ENCODE measurements around the gene SOD1. TPM values are rescaled to one million over a fixed set of nuclear protein-coding genes. Genes with fewer than 3 reads are reported as not detected.
A peak's percentile ranks its signal among the peaks of the same experiment; 100 is the strongest.

SOD1 gene
- total and polyA plus RNA-seq, 5 donors from 2014 or later, result 164 to 914 (median 843) TPM

DNA sequence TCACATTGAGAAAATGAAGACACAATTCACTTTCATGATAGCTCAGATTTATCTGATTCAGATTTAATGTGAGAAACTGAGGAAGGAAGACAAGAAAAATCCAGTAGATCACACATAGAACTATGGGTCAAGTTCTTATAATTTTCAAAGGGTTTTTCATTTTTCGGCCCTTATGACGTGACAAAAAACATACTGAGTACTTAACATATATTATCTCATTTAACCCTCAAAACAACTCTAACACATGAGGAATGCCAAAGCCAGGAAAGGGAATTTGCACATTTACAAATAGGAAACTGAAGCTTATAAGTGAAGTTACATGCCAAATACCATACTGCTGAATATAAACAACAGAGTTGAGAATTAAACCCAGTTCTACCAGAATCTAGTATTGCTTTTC is 27.6 kb downstream of the SOD1 start:
- no peak overlapping the region for H3K27ac ChIP-seq (ENCODE audit: insufficient read depth, low read length, poor library complexity, severe bottlenecking)
- peaks cover 54% of the 10 kb centered on the region for H3K36me3 Mint-ChIP-seq
- H3K9me3 Mint-ChIP-seq, result no peaks in the 10 kb centered on the region
- H3K27ac Mint-ChIP-seq, result no peak overlapping the region
- DNase-seq, result no peak
- no peaks in the 10 kb centered on the region for H3K9me3 ChIP-seq (ENCODE audit: control insufficient read depth in 2 of 2, low read length in 2 of 2)
- no peaks in the 10 kb centered on the region for H3K27me3 Mint-ChIP-seq
- no peak for ATAC-seq (ENCODE audit: low read depth in 2 of 2)
- no peak overlapping the region for H3K4me3 Mint-ChIP-seq
- no peaks in the 10 kb centered on the region for H3K27me3 ChIP-seq (ENCODE audit: control insufficient read depth, insufficient read depth, low read length)
- peaks cover 0 to 16% (median 4%) of the 10 kb centered on the region in 4 donors for H3K4me1 Mint-ChIP-seq
- no peak overlapping the region for H3K4me3 ChIP-seq (ENCODE audit: low read depth, low read length)
- H3K36me3 ChIP-seq (ENCODE audit: control insufficient read depth, insufficient read depth, low read length), result peaks cover 91% of the 10 kb centered on the region
- no peaks in the 10 kb centered on the region for H3K4me1 ChIP-seq (ENCODE audit: control insufficient read depth, insufficient read depth, low read length, poor library complexity, severe bottlenecking)

DNA sequence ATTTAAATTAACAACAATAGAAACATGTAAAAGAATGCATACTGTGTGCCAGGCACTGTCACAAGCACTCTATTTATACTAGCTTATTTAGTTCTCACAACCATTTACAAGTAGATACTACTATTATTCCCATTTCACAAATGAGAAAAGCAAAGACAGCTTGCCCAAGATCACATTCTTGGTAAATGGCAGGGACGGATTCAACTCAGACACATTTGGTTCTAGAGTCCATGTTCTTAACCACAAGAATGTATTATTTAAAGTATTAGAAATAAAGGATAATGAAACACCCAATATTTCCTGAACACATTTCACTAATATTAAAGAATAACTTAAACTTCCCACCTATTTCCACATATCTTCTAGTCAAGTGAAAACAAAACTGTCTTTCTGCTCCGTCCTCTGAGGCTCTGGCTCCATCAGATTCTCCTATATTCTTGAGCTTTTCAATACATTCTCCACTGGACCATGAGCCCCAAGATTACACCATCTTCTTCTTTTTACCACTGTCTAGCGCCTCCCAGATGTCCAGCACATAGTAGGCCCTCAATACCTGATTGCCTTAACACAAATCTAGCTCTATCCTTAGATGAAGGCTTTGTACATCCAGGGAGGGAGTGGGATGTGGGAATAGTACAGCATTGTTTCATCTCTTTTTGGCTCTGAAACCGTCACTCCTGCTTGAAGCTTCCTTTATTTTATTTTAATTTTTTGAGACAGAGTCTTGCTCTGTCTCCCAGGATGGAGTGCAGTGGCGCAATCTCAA is 29.3 kb downstream of the SOD1 start:
- peaks cover 52% of the 10 kb centered on the region for H3K36me3 Mint-ChIP-seq
- no peaks in the 10 kb centered on the region for H3K27me3 Mint-ChIP-seq
- H3K4me3 ChIP-seq (ENCODE audit: low read depth, low read length), result no peak overlapping the region
- no peaks in the 10 kb centered on the region for H3K27me3 ChIP-seq (ENCODE audit: control insufficient read depth, insufficient read depth, low read length)
- no peaks in the 10 kb centered on the region for H3K9me3 ChIP-seq (ENCODE audit: control insufficient read depth in 2 of 2, low read length in 2 of 2)
- H3K27ac ChIP-seq (ENCODE audit: insufficient read depth, low read length, poor library complexity, severe bottlenecking), result no peak overlapping the region
- no peaks in the 10 kb centered on the region for H3K4me1 ChIP-seq (ENCODE audit: control insufficient read depth, insufficient read depth, low read length, poor library complexity, severe bottlenecking)
- H3K4me3 Mint-ChIP-seq, result no peak overlapping the region
- peak overlapping the region in 1 of 3 donors; percentile 50 for H3K27ac Mint-ChIP-seq
- H3K36me3 ChIP-seq (ENCODE audit: control insufficient read depth, insufficient read depth, low read length), result peaks cover 93% of the 10 kb centered on the region
- H3K4me1 Mint-ChIP-seq, result peaks cover 0 to 11% (median 2%) of the 10 kb centered on the region in 4 donors
- DNase-seq (no peak), ATAC-seq (ENCODE audit: low read depth in 2 of 2) (no peak)
- H3K9me3 Mint-ChIP-seq, result no peaks in the 10 kb centered on the region

DNA sequence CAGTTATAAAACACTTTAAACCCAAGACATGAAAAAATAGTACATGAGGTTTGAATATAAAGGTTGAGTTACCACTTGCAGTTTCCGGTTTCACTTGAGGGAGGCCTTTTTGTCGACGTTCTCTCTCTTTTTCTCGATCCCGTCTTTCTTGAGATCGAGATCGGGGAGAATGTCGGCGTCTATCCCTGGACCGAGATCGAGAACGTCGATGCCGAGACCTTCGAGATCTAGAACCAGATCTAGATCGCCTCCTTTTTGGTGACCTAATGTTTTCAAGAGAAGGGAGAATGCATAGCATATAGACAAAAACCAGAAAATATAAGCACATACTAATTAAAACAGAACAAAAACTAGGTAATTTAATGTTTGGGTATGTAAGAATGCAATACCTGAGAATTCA is 33.7 kb downstream of the SOD1 start:
- no peaks in the 10 kb centered on the region for H3K9me3 ChIP-seq (ENCODE audit: control insufficient read depth in 2 of 2, low read length in 2 of 2)
- no peak for DNase-seq
- no peak overlapping the region for H3K4me3 ChIP-seq (ENCODE audit: low read depth, low read length)
- ATAC-seq (ENCODE audit: low read depth in 2 of 2), result no peak
- H3K36me3 Mint-ChIP-seq, result peaks cover 42% of the 10 kb centered on the region
- H3K4me1 Mint-ChIP-seq, result peaks cover 0 to 8% (median 5%) of the 10 kb centered on the region in 4 donors
- no peaks in the 10 kb centered on the region for H3K9me3 Mint-ChIP-seq
- H3K27me3 ChIP-seq (ENCODE audit: control insufficient read depth, insufficient read depth, low read length), result no peaks in the 10 kb centered on the region
- no peaks in the 10 kb centered on the region for H3K4me1 ChIP-seq (ENCODE audit: control insufficient read depth, insufficient read depth, low read length, poor library complexity, severe bottlenecking)
- no peaks in the 10 kb centered on the region for H3K27me3 Mint-ChIP-seq
- no peak overlapping the region for H3K27ac Mint-ChIP-seq
- H3K36me3 ChIP-seq (ENCODE audit: control insufficient read depth, insufficient read depth, low read length), result peaks cover 93% of the 10 kb centered on the region
- no peak overlapping the region for H3K27ac ChIP-seq (ENCODE audit: insufficient read depth, low read length, poor library complexity, severe bottlenecking)
- H3K4me3 Mint-ChIP-seq, result no peak overlapping the region

DNA sequence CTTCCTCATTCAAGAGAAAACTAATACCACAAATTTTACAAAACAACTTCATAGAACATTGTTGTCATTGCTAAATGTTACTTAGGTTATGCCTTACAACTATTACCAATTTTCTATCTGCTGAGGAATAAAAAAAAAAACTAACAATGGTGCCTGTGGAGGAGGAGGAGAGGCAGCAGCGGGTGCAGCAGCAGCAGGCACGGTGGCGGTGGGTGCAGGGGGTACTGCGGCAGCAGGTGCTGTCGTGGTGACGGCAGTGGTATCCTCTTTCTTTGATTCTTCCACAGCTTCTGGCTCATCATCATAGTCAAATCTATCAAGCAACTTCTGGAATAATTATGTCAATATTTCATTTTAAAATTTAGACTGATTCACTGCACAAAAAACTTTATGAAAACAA is 36.9 kb downstream of the SOD1 start:
- H3K27me3 ChIP-seq (ENCODE audit: control insufficient read depth, insufficient read depth, low read length), result no peaks in the 10 kb centered on the region
- H3K4me1 ChIP-seq (ENCODE audit: control insufficient read depth, insufficient read depth, low read length, poor library complexity, severe bottlenecking), result no peaks in the 10 kb centered on the region
- no peak overlapping the region for H3K4me3 ChIP-seq (ENCODE audit: low read depth, low read length)
- ATAC-seq (ENCODE audit: low read depth in 2 of 2), result no peak
- DNase-seq, result no peak
- H3K36me3 Mint-ChIP-seq, result peaks cover 42% of the 10 kb centered on the region
- no peak overlapping the region for H3K4me3 Mint-ChIP-seq
- no peaks in the 10 kb centered on the region for H3K27me3 Mint-ChIP-seq
- peaks cover 0 to 10% (median 6%) of the 10 kb centered on the region in 4 donors for H3K4me1 Mint-ChIP-seq
- no peaks in the 10 kb centered on the region for H3K9me3 Mint-ChIP-seq
- H3K27ac Mint-ChIP-seq, result peak overlapping the region in 1 of 3 donors; percentile 73
- no peaks in the 10 kb centered on the region for H3K9me3 ChIP-seq (ENCODE audit: control insufficient read depth in 2 of 2, low read length in 2 of 2)
- peaks cover 91% of the 10 kb centered on the region for H3K36me3 ChIP-seq (ENCODE audit: control insufficient read depth, insufficient read depth, low read length)
- H3K27ac ChIP-seq (ENCODE audit: insufficient read depth, low read length, poor library complexity, severe bottlenecking), result no peak overlapping the region

DNA sequence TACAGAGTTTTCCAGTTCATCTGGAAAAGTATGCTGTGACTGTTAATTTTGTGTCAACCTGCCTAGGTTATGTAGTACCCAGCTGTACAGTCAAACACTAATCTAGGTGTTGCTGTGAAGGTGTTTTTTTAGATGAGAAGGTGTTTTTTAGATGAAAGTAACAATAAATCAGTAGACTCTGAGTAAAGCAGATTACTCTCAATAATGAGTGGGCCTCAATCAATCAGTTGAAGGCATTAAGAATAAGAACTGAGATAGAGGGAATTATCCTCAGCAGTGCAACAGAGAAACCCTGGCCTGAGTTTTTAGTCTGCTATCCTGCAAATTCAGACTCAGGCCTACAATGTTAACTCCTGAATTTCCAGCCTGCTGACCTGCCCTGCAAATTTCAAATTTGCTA is 39.0 kb downstream of the SOD1 start:
- Mint-ChIP-seq H3K4me1 (peaks cover 3 to 12% (median 8%) of the 10 kb centered on the region in 4 donors), H3K27ac (no peak overlapping the region), H3K4me3 (no peak overlapping the region), H3K36me3 (peaks cover 47% of the 10 kb centered on the region), H3K27me3 (no peaks in the 10 kb centered on the region), H3K9me3 (no peaks in the 10 kb centered on the region)
- no peaks in the 10 kb centered on the region for H3K9me3 ChIP-seq (ENCODE audit: control insufficient read depth in 2 of 2, low read length in 2 of 2)
- ATAC-seq (ENCODE audit: low read depth in 2 of 2) (no peak), DNase-seq (no peak)
- H3K27ac ChIP-seq (ENCODE audit: insufficient read depth, low read length, poor library complexity, severe bottlenecking), result peak overlapping the region; percentile 28
- H3K4me1 ChIP-seq (ENCODE audit: control insufficient read depth, insufficient read depth, low read length, poor library complexity, severe bottlenecking), result no peaks in the 10 kb centered on the region
- H3K4me3 ChIP-seq (ENCODE audit: low read depth, low read length), result no peak overlapping the region
- H3K27me3 ChIP-seq (ENCODE audit: control insufficient read depth, insufficient read depth, low read length), result no peaks in the 10 kb centered on the region
- peaks cover 89% of the 10 kb centered on the region for H3K36me3 ChIP-seq (ENCODE audit: control insufficient read depth, insufficient read depth, low read length)

DNA sequence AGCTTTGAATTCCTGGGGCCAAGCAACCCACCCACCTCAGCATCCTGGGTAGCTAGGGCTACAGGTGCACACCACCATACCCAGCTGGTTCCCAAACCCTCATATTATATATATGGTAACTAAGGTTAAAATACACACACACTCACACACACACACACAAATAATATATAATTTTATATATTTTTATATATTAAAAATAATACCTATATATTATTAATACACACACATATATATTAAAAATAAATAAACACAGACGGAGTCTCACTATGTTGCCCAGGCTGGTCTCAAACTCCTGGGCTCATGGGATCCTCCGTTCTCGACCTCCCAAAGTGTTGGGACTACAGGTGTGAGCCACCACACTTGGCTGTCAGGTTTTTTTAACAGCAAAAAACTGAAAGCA is 40.5 kb downstream of the SOD1 start:
- H3K4me1 ChIP-seq (ENCODE audit: control insufficient read depth, insufficient read depth, low read length, poor library complexity, severe bottlenecking), result no peaks in the 10 kb centered on the region
- DNase-seq (no peak), ATAC-seq (ENCODE audit: low read depth in 2 of 2) (no peak)
- no peak overlapping the region for H3K27ac ChIP-seq (ENCODE audit: insufficient read depth, low read length, poor library complexity, severe bottlenecking)
- no peak overlapping the region for H3K4me3 ChIP-seq (ENCODE audit: low read depth, low read length)
- H3K9me3 Mint-ChIP-seq, result no peaks in the 10 kb centered on the region
- H3K27me3 Mint-ChIP-seq, result no peaks in the 10 kb centered on the region
- H3K36me3 ChIP-seq (ENCODE audit: control insufficient read depth, insufficient read depth, low read length), result peaks cover 73% of the 10 kb centered on the region
- peaks cover 49% of the 10 kb centered on the region for H3K36me3 Mint-ChIP-seq
- no peak overlapping the region for H3K4me3 Mint-ChIP-seq
- H3K27me3 ChIP-seq (ENCODE audit: control insufficient read depth, insufficient read depth, low read length), result no peaks in the 10 kb centered on the region
- no peak overlapping the region for H3K27ac Mint-ChIP-seq
- H3K9me3 ChIP-seq (ENCODE audit: control insufficient read depth in 2 of 2, low read length in 2 of 2), result no peaks in the 10 kb centered on the region
- peaks cover 9 to 20% (median 14%) of the 10 kb centered on the region in 4 donors for H3K4me1 Mint-ChIP-seq

DNA sequence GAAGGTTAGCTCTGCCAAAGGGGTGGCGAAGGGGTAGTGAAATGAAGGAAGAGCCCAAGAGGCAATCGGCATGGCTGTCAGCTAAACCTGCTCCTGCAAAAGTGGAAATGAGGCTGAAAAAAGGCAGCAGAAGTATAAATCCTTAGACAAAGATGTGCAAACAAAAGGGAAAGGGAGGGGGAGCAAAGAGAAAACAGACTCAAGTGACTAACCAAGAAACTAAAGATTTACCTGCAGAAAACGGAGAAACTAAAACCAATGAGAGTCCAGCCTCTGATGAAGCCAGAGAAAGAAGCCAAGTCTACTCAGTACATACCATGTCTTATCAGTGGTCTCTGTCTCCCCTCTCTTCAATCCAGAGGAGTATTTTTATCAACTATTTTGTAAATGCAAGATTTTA is 47.1 kb downstream of the SOD1 start:
- Histone ChIP-seq H3K27me3 (ENCODE audit: control insufficient read depth, insufficient read depth, low read length) (no peaks in the 10 kb centered on the region), H3K4me1 (ENCODE audit: control insufficient read depth, insufficient read depth, low read length, poor library complexity, severe bottlenecking) (peaks cover 16% of the 10 kb centered on the region), H3K9me3 (ENCODE audit: control insufficient read depth in 2 of 2, low read length in 2 of 2) (no peaks in the 10 kb centered on the region), H3K4me3 (ENCODE audit: low read depth, low read length) (no peak overlapping the region), H3K36me3 (ENCODE audit: control insufficient read depth, insufficient read depth, low read length) (peaks cover 17% of the 10 kb centered on the region), H3K27ac (ENCODE audit: insufficient read depth, low read length, poor library complexity, severe bottlenecking) (no peak overlapping the region)
- no peak for DNase-seq
- peak overlapping the region in 2 of 3 donors; percentile 26 to 39 for H3K27ac Mint-ChIP-seq
- H3K9me3 Mint-ChIP-seq, result no peaks in the 10 kb centered on the region
- no peak overlapping the region for H3K4me3 Mint-ChIP-seq
- no peak for ATAC-seq (ENCODE audit: low read depth in 2 of 2)
- H3K4me1 Mint-ChIP-seq, result peaks cover 30 to 63% (median 55%) of the 10 kb centered on the region in 4 donors
- H3K36me3 Mint-ChIP-seq, result peaks cover 30% of the 10 kb centered on the region
- H3K27me3 Mint-ChIP-seq, result no peaks in the 10 kb centered on the region

DNA sequence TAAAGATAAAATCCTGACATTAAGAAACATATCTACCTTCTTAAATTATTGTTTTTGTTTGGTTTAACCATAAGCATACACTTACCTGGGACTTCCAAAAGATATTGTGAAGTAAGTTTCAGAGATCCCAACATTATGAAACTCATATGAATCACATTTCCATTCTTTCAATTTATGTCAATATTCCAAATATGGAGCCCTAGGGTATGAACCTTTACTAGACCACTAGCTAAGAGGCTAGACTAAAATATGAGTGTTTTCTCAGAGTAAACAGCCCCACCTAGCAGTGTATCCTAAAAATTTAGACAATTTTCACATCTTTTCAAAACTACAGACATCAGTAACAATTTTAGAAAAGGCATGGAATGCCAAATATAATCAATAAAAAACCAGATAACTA is 48.0 kb downstream of the SOD1 start:
- Histone ChIP-seq H3K27ac (ENCODE audit: insufficient read depth, low read length, poor library complexity, severe bottlenecking) (no peak overlapping the region), H3K4me1 (ENCODE audit: control insufficient read depth, insufficient read depth, low read length, poor library complexity, severe bottlenecking) (peaks cover 21% of the 10 kb centered on the region), H3K36me3 (ENCODE audit: control insufficient read depth, insufficient read depth, low read length) (peaks cover 7% of the 10 kb centered on the region), H3K4me3 (ENCODE audit: low read depth, low read length) (no peak overlapping the region), H3K27me3 (ENCODE audit: control insufficient read depth, insufficient read depth, low read length) (no peaks in the 10 kb centered on the region), H3K9me3 (ENCODE audit: control insufficient read depth in 2 of 2, low read length in 2 of 2) (no peaks in the 10 kb centered on the region)
- Mint-ChIP-seq H3K27me3 (no peaks in the 10 kb centered on the region), H3K27ac (peak overlapping the region in 1 of 3 donors; percentile 39), H3K36me3 (peaks cover 23% of the 10 kb centered on the region), H3K4me1 (peaks cover 34 to 69% (median 57%) of the 10 kb centered on the region in 4 donors), H3K4me3 (no peak overlapping the region), H3K9me3 (no peaks in the 10 kb centered on the region)
- DNase-seq (no peak), ATAC-seq (ENCODE audit: low read depth in 2 of 2) (no peak)

Measured in CD4-positive, CD25-positive, alpha-beta regulatory T cell (primary cell).